GM18511 (cell line): ENCODE results near the gene FASN.

Experiments used
- ATAC-seq: cut with Tn5 transposase; IDR thresholded peaks from one replicate; pipeline ENCODE4 v1.9.1; 2021; ENCODE audit warnings: mild to moderate bottlenecking, moderate library complexity; ENCODE audit not compliant: unreplicated experiment

FASN gene

GRCh38 chr17:82089723-82090548, 8.1 kb downstream of the FASN start:
- no peak for ATAC-seq

- no peak for ATAC-seq
Measured at GRCh38 chr17:82088838-82089722, 9.0 kb downstream of the FASN start.

- ATAC-seq = no peak
Measured at GRCh38 chr17:82087961-82088837, 9.8 kb downstream of the FASN start.

- no peak for ATAC-seq
Measured at GRCh38 chr17:82086941-82087906, 10.8 kb downstream of the FASN start.

- no peak for ATAC-seq
Measured at GRCh38 chr17:82085931-82086764, 11.9 kb downstream of the FASN start.

- no peak for ATAC-seq
Measured at GRCh38 chr17:82085031-82085861, 12.8 kb downstream of the FASN start.

GRCh38 chr17:82084373-82085030, 13.5 kb downstream of the FASN start:
- no peak for ATAC-seq

GRCh38 chr17:82083533-82084359, 14.3 kb downstream of the FASN start:
- ATAC-seq = no peak

GRCh38 chr17:82083009-82083408, 15.0 kb downstream of the FASN start:
- ATAC-seq = no peak

- no peak for ATAC-seq
Measured at GRCh38 chr17:82082456-82082855, 15.6 kb downstream of the FASN start.

GRCh38 chr17:82081966-82082365, 16.1 kb downstream of the FASN start:
- no peak for ATAC-seq

GRCh38 chr17:82081546-82081945, 16.5 kb downstream of the FASN start:
- no peak for ATAC-seq

GRCh38 chr17:82080789-82081464, 17.1 kb downstream of the FASN start:
- no peak for ATAC-seq

GRCh38 chr17:82080048-82080788, 17.8 kb downstream of the FASN start:
- ATAC-seq = no peak

- no peak for ATAC-seq
Measured at GRCh38 chr17:82079001-82079677, 18.9 kb downstream of the FASN start.
